Measurements from ENCODE around the gene COL23A1.
A peak's percentile ranks its signal among the peaks of the same experiment; 100 is the strongest.

COL23A1 gene

DNA sequence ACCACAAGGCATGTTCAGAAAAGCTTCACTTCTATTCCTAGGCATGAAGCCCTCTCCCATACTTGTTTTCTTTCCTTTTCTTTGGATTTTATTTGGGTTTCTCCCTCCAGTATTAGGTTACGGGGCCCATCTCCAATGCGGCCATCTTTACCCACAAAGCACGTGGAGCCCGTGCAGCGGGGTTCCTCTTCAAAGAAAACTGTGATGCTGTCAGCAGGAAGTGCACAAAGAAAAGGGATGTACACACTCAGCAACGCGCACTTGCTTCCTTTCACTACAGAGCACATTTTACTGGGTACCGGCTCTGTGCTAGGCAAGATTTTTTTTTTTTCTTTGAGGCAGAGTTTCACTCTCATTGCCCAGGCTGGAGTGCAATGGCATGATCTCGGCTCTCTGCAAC, 106.6 kb downstream of the COL23A1 start:
- Histone ChIP-seq H3K27ac (peak overlapping the region; percentile 82), H3K27me3 (no peaks in the 10 kb centered on the region), H3K4me3 (ENCODE audit: low read depth in 1 of 2, low read length in 1 of 2) (peak overlapping the region; percentile 16 to 19), H3K9me3 (no peaks in the 10 kb centered on the region), H3K4me1 (ENCODE audit: control insufficient read depth in 1 of 2, insufficient read depth in 1 of 2, low read depth in 1 of 2, low read length in 1 of 2) (peaks cover 45 to 46% of the 10 kb centered on the region in 2 experiments), H3K36me3 (no peaks in the 10 kb centered on the region)
- TF ChIP-seq, protein P1, sequence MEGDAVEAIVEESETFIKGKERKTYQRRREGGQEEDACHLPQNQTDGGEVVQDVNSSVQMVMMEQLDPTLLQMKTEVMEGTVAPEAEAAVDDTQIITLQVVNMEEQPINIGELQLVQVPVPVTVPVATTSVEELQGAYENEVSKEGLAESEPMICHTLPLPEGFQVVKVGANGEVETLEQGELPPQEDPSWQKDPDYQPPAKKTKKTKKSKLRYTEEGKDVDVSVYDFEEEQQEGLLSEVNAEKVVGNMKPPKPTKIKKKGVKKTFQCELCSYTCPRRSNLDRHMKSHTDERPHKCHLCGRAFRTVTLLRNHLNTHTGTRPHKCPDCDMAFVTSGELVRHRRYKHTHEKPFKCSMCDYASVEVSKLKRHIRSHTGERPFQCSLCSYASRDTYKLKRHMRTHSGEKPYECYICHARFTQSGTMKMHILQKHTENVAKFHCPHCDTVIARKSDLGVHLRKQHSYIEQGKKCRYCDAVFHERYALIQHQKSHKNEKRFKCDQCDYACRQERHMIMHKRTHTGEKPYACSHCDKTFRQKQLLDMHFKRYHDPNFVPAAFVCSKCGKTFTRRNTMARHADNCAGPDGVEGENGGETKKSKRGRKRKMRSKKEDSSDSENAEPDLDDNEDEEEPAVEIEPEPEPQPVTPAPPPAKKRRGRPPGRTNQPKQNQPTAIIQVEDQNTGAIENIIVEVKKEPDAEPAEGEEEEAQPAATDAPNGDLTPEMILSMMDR (IDR thresholded peaks at IDR 0.05): no peak

DNA sequence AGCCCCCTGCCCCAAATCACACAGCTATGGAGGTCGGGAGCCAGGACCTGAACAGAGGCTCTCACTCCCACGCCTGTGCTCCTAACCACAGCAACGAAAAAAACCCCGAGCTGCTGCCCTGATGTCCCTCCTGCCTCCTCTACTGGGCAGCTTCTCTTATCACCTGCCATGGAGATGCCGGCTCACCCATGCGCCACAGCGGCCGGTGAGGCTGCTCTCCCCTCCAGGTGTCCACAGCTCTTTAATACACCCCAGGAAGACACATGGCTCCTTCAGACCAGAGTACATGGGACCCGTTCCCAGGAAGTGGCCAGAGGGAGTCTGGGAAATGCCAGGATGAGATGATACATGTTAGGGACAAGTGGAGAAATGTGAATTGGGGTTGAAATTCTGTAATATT, 110.9 kb downstream of the COL23A1 start:
- Histone ChIP-seq H3K9me3 (no peaks in the 10 kb centered on the region), H3K4me3 (ENCODE audit: low read depth in 1 of 2, low read length in 1 of 2) (no peak overlapping the region), H3K27me3 (no peaks in the 10 kb centered on the region), H3K36me3 (no peaks in the 10 kb centered on the region), H3K4me1 (ENCODE audit: control insufficient read depth in 1 of 2, insufficient read depth in 1 of 2, low read depth in 1 of 2, low read length in 1 of 2) (peaks cover 60 to 64% of the 10 kb centered on the region in 2 experiments), H3K27ac (peak overlapping the region; percentile 85)
- TF ChIP-seq, protein P1 (IDR thresholded peaks at IDR 0.05): no peak

DNA sequence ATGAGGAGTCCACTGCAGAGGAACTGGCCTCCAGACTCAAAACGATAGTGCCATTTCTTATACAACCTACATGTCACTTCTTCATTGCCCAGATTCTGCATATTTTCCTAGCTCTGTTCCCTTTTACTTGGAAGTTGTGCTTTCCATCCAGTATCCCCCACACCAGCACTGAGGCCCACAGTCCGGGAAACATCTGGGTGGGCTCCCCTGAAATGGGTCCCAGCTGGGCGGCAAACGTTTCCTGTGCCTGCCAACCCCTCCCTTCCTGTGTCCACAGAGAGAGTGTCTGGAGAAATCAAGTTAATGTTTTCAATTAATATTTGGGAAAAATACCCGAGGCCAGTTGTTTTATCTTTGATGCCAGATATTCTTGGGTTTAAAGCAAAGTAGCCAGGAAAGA, 111.8 kb downstream of the COL23A1 start:
- Histone ChIP-seq H3K36me3 (no peaks in the 10 kb centered on the region), H3K27me3 (no peaks in the 10 kb centered on the region), H3K27ac (peak overlapping the region; percentile 85), H3K4me1 (ENCODE audit: control insufficient read depth in 1 of 2, insufficient read depth in 1 of 2, low read depth in 1 of 2, low read length in 1 of 2) (peaks cover 58 to 65% of the 10 kb centered on the region in 2 experiments), H3K9me3 (no peaks in the 10 kb centered on the region), H3K4me3 (ENCODE audit: low read depth in 1 of 2, low read length in 1 of 2) (peak overlapping the region in 1 of 2 experiments; percentile 47)
- TF ChIP-seq, protein P1 (IDR thresholded peaks at IDR 0.05): no peak

DNA sequence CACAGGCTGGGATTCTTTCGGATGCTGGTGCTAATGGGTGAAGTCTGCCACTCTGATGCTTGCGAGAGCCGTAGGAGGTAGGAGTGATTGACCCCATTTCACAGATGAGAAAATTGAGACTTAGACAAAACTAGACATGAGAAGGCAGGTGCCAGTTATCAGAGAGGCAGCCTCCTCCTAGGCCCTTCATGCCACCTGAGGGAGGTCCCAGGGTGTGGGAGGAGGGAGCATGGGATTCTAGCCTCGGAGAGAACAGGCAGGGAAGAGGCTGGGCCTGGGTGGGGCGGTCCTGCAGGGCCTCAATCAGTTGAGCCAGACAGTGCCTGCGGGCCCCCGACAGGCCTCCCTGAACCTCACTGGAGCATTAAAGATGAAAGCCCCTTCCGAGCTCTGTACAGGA, 112.4 kb downstream of the COL23A1 start:
- Histone ChIP-seq H3K4me3 (ENCODE audit: low read depth in 1 of 2, low read length in 1 of 2) (peak overlapping the region; percentile 44 to 47), H3K27me3 (no peaks in the 10 kb centered on the region), H3K36me3 (no peaks in the 10 kb centered on the region), H3K9me3 (no peaks in the 10 kb centered on the region), H3K27ac (peak overlapping the region; percentile 85), H3K4me1 (ENCODE audit: control insufficient read depth in 1 of 2, insufficient read depth in 1 of 2, low read depth in 1 of 2, low read length in 1 of 2) (peaks cover 56 to 64% of the 10 kb centered on the region in 2 experiments)
- TF ChIP-seq, protein P1 (IDR thresholded peaks at IDR 0.05): no peak

DNA sequence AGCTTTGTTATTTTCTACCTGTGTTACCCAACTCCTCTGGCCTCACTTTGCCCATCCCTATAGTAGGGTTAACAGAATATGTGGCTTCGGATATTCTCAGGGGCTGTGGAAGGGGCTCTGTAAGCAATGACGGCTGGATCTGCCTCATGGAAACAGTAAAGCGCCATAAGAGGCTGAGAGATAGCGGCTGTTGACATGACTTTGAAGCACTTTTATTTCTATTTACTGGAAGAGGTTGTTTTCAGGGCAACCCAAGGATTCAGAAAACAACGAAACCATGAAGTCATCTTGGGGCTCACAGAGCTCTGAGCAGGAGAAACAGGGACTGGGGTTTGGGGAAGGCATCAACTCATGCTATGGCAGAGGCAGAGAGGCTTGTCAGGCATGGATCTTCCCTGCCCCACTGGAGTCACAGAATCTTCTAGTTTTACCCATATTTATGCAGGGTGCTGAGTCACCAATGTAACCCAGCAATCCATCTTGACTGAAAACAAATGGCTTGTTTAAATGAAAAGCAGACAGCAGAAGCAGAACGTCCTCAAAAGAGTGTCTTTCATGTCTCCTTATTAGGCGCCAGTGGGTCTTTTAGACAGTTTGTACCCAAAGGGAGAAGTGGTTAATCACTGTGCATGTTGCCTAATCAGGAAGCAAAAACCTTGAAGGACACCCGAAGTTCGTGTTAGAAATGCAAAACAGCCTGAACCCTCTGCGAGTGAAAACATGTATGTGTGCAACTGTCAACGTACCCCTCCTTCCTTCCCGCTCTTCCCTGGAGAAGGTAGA, 113.0 kb downstream of the COL23A1 start:
- Histone ChIP-seq H3K27me3 (no peaks in the 10 kb centered on the region), H3K27ac (peak overlapping the region; percentile 85), H3K4me1 (ENCODE audit: control insufficient read depth in 1 of 2, insufficient read depth in 1 of 2, low read depth in 1 of 2, low read length in 1 of 2) (peaks cover 56 to 64% of the 10 kb centered on the region in 2 experiments), H3K9me3 (no peaks in the 10 kb centered on the region), H3K4me3 (ENCODE audit: low read depth in 1 of 2, low read length in 1 of 2) (peak overlapping the region; percentile 44 to 47), H3K36me3 (no peaks in the 10 kb centered on the region)
- TF ChIP-seq, protein P1 (IDR thresholded peaks at IDR 0.05): no peak

All from neutrophil (primary cell).